Neuronal stem cell (in vitro differentiated cells): Measurements from ENCODE around the gene STAT5A.
"Not testable (repeated sequence)": the region's sequence is repeated elsewhere in the genome, so short reads cannot be mapped to it uniquely, and the experiment has no call there.

Experiments used
- DNase-seq: peaks from one replicate; pipeline ENCODE4 v3.0.0-alpha.2; 2013; ENCODE audit warnings: low spot score
- H2AFZ ChIP-seq: one replicate; pipeline ENCODE4 v1.6.1; 2013; ENCODE audit warnings: mild to moderate bottlenecking, low read length, inconsistent platforms
- H2AK5ac ChIP-seq: 2 replicates; pipeline ENCODE4 v1.6.1; 2013; ENCODE audit warnings: low read depth, mild to moderate bottlenecking, inconsistent platforms, low read length, moderate library complexity, mixed read lengths
- H2BK120ac ChIP-seq: 2 replicates; pipeline ENCODE4 v1.6.1; 2013; ENCODE audit warnings: low read depth, mild to moderate bottlenecking, inconsistent platforms, low read length, moderate library complexity, mixed read lengths
- H2BK12ac ChIP-seq: one replicate; pipeline ENCODE4 v1.6.1; 2013; ENCODE audit warnings: low read length, inconsistent platforms
- H2BK15ac ChIP-seq: 2 replicates; pipeline ENCODE4 v1.6.1; 2013; ENCODE audit warnings: mild to moderate bottlenecking, low read length, inconsistent platforms, mixed read lengths
- H2BK5ac ChIP-seq: one replicate; pipeline ENCODE4 v1.6.1; 2013; ENCODE audit warnings: inconsistent platforms, mild to moderate bottlenecking, low read length, moderate library complexity
- H3K14ac ChIP-seq: one replicate; pipeline ENCODE4 v1.6.1; 2013; ENCODE audit warnings: low read length, inconsistent platforms
- H3K18ac ChIP-seq: 2 replicates; pipeline ENCODE4 v1.6.1; 2013; ENCODE audit warnings: low read length, inconsistent platforms
- H3K23ac ChIP-seq: 2 replicates; pipeline ENCODE4 v1.6.1; 2013; ENCODE audit warnings: low read depth, mild to moderate bottlenecking, mixed read lengths, low read length, inconsistent platforms; ENCODE audit not compliant: poor library complexity
- H3K27ac ChIP-seq: replicated peaks from 3 replicates; pipeline ENCODE4 v1.5.1; 2013; ENCODE audit warnings: low read length, inconsistent platforms
- H3K27me3 ChIP-seq, 3 experiments: 2 replicates each; pipeline ENCODE4 v1.6.1; 2013; ENCODE audit warnings: low read length in 3 of 3, mild to moderate bottlenecking in 2 of 3, inconsistent platforms in 1 of 3, low read depth in 1 of 3, mixed read lengths in 1 of 3, moderate library complexity in 1 of 3; ENCODE audit not compliant: control insufficient read depth in 3 of 3, insufficient read depth in 3 of 3
- H3K36me3 ChIP-seq, 2 donors: replicated peaks in 1 of 2; 2 replicates each; pipeline ENCODE4 v1.6.1; 2013; ENCODE audit warnings: low read length in 2 of 2; ENCODE audit not compliant: control insufficient read depth in 2 of 2, insufficient read depth in 2 of 2
- H3K4ac ChIP-seq: 2 replicates; pipeline ENCODE4 v1.6.1; 2013; ENCODE audit warnings: inconsistent platforms, mild to moderate bottlenecking, low read length, moderate library complexity
- H3K4me1 ChIP-seq, 2 donors: 1 replicate in 1 of 2; 2 replicates in 1 of 2; pipeline ENCODE4 v1.6.1; 2013; ENCODE audit warnings: low read length in 2 of 2, low read depth in 1 of 2; ENCODE audit not compliant: control insufficient read depth in 2 of 2, insufficient read depth in 1 of 2
- H3K4me2 ChIP-seq: one replicate; pipeline ENCODE4 v1.6.1; 2013; ENCODE audit warnings: mild to moderate bottlenecking, low read length, inconsistent platforms; ENCODE audit not compliant: insufficient read depth, poor library complexity, severe bottlenecking
- H3K4me3 ChIP-seq, 2 donors: 2 replicates each; pipeline ENCODE4 v1.5.1; 2013; ENCODE audit warnings: low read length in 2 of 2, mild to moderate bottlenecking in 2 of 2, inconsistent platforms in 1 of 2, moderate library complexity in 1 of 2
- H3K79me1 ChIP-seq: one replicate; pipeline ENCODE4 v1.6.1; 2013; ENCODE audit warnings: low read depth, mild to moderate bottlenecking, inconsistent platforms, low read length, moderate library complexity
- H3K9ac ChIP-seq: one replicate; pipeline ENCODE4 v1.6.1; 2013; ENCODE audit warnings: mild to moderate bottlenecking, low read depth, low read length, inconsistent platforms; ENCODE audit not compliant: poor library complexity
- H3K9me3 ChIP-seq, 2 donors: replicated peaks in 1 of 2; 2 replicates each; pipeline versions ENCODE3 to v1.6.1; 2013; ENCODE audit warnings: low read length in 2 of 2, mild to moderate bottlenecking in 2 of 2, inconsistent platforms in 1 of 2, low read depth in 1 of 2, mixed read lengths in 1 of 2, moderate library complexity in 1 of 2; ENCODE audit not compliant: control insufficient read depth in 2 of 2, insufficient read depth in 1 of 2
- H4K8ac ChIP-seq: one replicate; pipeline ENCODE4 v1.6.1; 2013; ENCODE audit warnings: low read depth, mild to moderate bottlenecking, inconsistent platforms, low read length, moderate library complexity
- H4K91ac ChIP-seq: one replicate; pipeline ENCODE4 v1.6.1; 2013; ENCODE audit warnings: low read length, low read depth, mild to moderate bottlenecking, inconsistent platforms; ENCODE audit not compliant: poor library complexity
- WGBS, 2 donors: extraction: QIAGEN DNeasy Blood & Tissue Kit; methylation state at CpG; one replicate each; pipeline ENCODE4 v1.1.7; 2013; ENCODE audit warnings: missing lambda C conversion rate in 2 of 2, mixed read lengths in 1 of 2; ENCODE audit not compliant: insufficient read length in 2 of 2, insufficient replicate concordance in 1 of 2; ENCODE audit errors: extremely low coverage in 2 of 2; 5-methylcytosine and 5-hydroxymethylcytosine counted together

The STAT5A gene

GRCh38 chr17:42260318-42260717 lies 28.0 kb upstream of the STAT5A start:
- Histone ChIP-seq H2BK12ac (no peak overlapping the region), H3K4me2 (no peak overlapping the region), H4K91ac (no peak overlapping the region), H3K4ac (no peak overlapping the region), H3K27ac (no peak overlapping the region), H4K8ac (no peak overlapping the region), H3K4me3 (no peak overlapping the region), H3K23ac (no peak overlapping the region), H3K14ac (no peak overlapping the region), H2BK15ac (no peak overlapping the region), H2AFZ (no peak overlapping the region), H3K36me3 (no peaks in the 10 kb centered on the region), H3K18ac (no peak overlapping the region), H3K79me1 (no peaks in the 10 kb centered on the region), H3K9me3 (no peaks in the 10 kb centered on the region), H2AK5ac (no peak overlapping the region), H2BK5ac (no peak overlapping the region), H3K27me3 (no peaks in the 10 kb centered on the region), H3K4me1 (no peaks in the 10 kb centered on the region), H3K9ac (peak overlapping the region; percentile 70), H2BK120ac (no peak overlapping the region)
- no peak for DNase-seq
- no CpG with 5 or more reads among the region's 6 CpGs for WGBS, 2 donors

- not testable (repeated sequence) for H3K4me2 ChIP-seq, H2AFZ ChIP-seq, H3K4ac ChIP-seq, H3K23ac ChIP-seq, H3K9ac ChIP-seq, H4K91ac ChIP-seq, H3K27me3 ChIP-seq, H3K4me1 ChIP-seq, H4K8ac ChIP-seq, H2BK120ac ChIP-seq, H3K9me3 ChIP-seq, H3K14ac ChIP-seq, H2BK5ac ChIP-seq, DNase-seq, H3K4me3 ChIP-seq, H3K27ac ChIP-seq, H2BK12ac ChIP-seq, H3K79me1 ChIP-seq, H3K36me3 ChIP-seq, H3K18ac ChIP-seq, H2AK5ac ChIP-seq, H2BK15ac ChIP-seq
- WGBS, 2 donors: no CpG with 5 or more reads among the region's 4 CpGs
Observed at GRCh38 chr17:42264366-42264765, 23.9 kb upstream of the STAT5A start.

- no peak overlapping the region for H4K91ac ChIP-seq
Observed at GRCh38 chr17:42266462-42266861, 21.8 kb upstream of the STAT5A start.

GRCh38 chr17:42266918-42267766 lies 21.2 kb upstream of the STAT5A start:
- H3K27ac ChIP-seq: no peak overlapping the region
- no peak overlapping the region for H3K4me3 ChIP-seq
- H2BK12ac ChIP-seq: no peak overlapping the region
- no peak for DNase-seq
- no peak overlapping the region for H2AFZ ChIP-seq
- no peak overlapping the region for H3K9ac ChIP-seq
- no peak overlapping the region for H3K14ac ChIP-seq
- no peak overlapping the region for H2BK5ac ChIP-seq
- no peak overlapping the region for H3K18ac ChIP-seq
- no peak overlapping the region for H3K4me2 ChIP-seq
- no peak overlapping the region for H2AK5ac ChIP-seq
- H3K4me1 ChIP-seq: peaks cover 0 to under 1% of the 10 kb centered on the region in 2 donors
- H2BK15ac ChIP-seq: no peak overlapping the region
- no peak overlapping the region for H3K23ac ChIP-seq
- H3K36me3 ChIP-seq: peaks cover 0 to 3% of the 10 kb centered on the region in 2 donors
- H3K9me3 ChIP-seq: no peaks in the 10 kb centered on the region
- no peak overlapping the region for H2BK120ac ChIP-seq
- H3K79me1 ChIP-seq: no peaks in the 10 kb centered on the region
- no peak overlapping the region for H4K8ac ChIP-seq
- no peak overlapping the region for H3K4ac ChIP-seq
- no peaks in the 10 kb centered on the region for H3K27me3 ChIP-seq
- no CpG with 5 or more reads among the region's 9 CpGs for WGBS, 2 donors
- H4K91ac ChIP-seq: no peak overlapping the region

More at GRCh38 chr17:42266462-42266861, 21.8 kb upstream of the STAT5A start:
- Histone ChIP-seq H3K36me3 (peaks cover 0 to 3% of the 10 kb centered on the region in 2 donors), H3K4me1 (no peaks in the 10 kb centered on the region), H3K23ac (no peak overlapping the region), H2BK5ac (no peak overlapping the region), H3K18ac (no peak overlapping the region), H3K27me3 (no peaks in the 10 kb centered on the region), H2AFZ (no peak overlapping the region), H3K9me3 (no peaks in the 10 kb centered on the region), H3K9ac (no peak overlapping the region), H4K8ac (no peak overlapping the region), H3K4me2 (no peak overlapping the region), H3K4me3 (no peak overlapping the region), H3K4ac (no peak overlapping the region), H2BK120ac (no peak overlapping the region), H3K27ac (no peak overlapping the region), H3K14ac (no peak overlapping the region), H3K79me1 (no peaks in the 10 kb centered on the region), H2BK12ac (no peak overlapping the region), H2AK5ac (no peak overlapping the region), H2BK15ac (no peak overlapping the region)
- no CpG with 5 or more reads among the region's 2 CpGs for WGBS, 2 donors
- DNase-seq: no peak
